Type B pancreatic cell (in vitro differentiated cells): Measurements from ENCODE around the gene TBX21. TPM values are rescaled to one million over a fixed set of nuclear protein-coding genes. Genes with fewer than 3 reads are reported as not detected.
"Not testable (repeated sequence)": the region's sequence is repeated elsewhere in the genome, so short reads cannot be mapped to it uniquely, and the experiment has no call there.

ENCODE experiments used
- DNase-seq: peaks from one replicate; pipeline ENCODE4 v3.0.0; 2021; ENCODE audit warnings: mixed read lengths; ENCODE audit not compliant: unreplicated experiment; ENCODE audit errors: extremely low spot score
- H3K27ac Mint-ChIP-seq: 2 replicates; pipeline ENCODE4 v1.8.0; 2021; ENCODE audit warnings: mild to moderate bottlenecking, mixed read lengths
- H3K27me3 Mint-ChIP-seq: 2 replicates; pipeline ENCODE4 v1.8.0; 2021; ENCODE audit warnings: mixed read lengths
- H3K36me3 Mint-ChIP-seq: 2 replicates; pipeline ENCODE4 v1.8.0; 2021; ENCODE audit warnings: mixed read lengths
- H3K4me1 Mint-ChIP-seq: one replicate; pipeline ENCODE4 v1.8.0; 2021; ENCODE audit warnings: mixed read lengths; ENCODE audit not compliant: unreplicated experiment
- H3K4me3 Mint-ChIP-seq: 2 replicates; pipeline ENCODE4 v1.8.0; 2021; ENCODE audit warnings: mild to moderate bottlenecking, mixed read lengths
- H3K9me3 Mint-ChIP-seq: 2 replicates; pipeline ENCODE4 v1.8.0; 2021; ENCODE audit warnings: mixed read lengths
- total RNA-seq: library from RNA; stranded (reverse); gene quantifications from 2 replicates; pipeline ENCODE4 v1.2.1, GENCODE V29; 2021; ENCODE audit warnings: low replicate concordance
- TF ChIP-seq, protein P1 (sequence below): fragments of 200-600 bp; sonication (generic); conservative IDR thresholded peaks from 2 replicates; pipeline ENCODE4 v1.5.0; 2021; ENCODE audit warnings: antibody characterized with exemption, mild to moderate bottlenecking

TBX21 gene
- total RNA-seq, 1 donor from 2014 or later: not detected

DNA sequence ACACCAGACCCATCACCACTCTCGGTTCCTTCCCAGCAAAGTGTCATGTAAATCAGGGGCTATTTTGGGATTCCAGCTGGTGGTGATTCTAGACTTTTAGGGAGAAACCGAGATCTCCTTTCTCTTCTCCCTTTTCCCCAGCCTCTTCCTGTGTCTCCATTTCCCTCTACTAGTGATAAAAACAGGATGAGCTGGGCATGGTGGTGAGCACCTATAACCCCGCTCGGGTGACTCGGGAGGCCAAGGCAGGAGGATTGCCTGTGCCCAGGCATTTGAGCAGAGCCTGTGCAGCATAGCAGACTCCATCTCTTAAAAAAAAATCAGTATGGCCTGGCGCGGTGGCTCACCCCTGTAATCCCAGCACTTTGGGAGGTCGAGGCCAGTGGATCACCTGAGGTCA, 6.1 kb downstream of the TBX21 start:
- Mint-ChIP-seq H3K36me3 (no peaks in the 10 kb centered on the region), H3K9me3 (no peaks in the 10 kb centered on the region), H3K4me1 (peaks cover under 1% of the 10 kb centered on the region), H3K4me3 (no peak overlapping the region), H3K27me3 (peaks cover 78% of the 10 kb centered on the region), H3K27ac (no peak overlapping the region)
- peak; percentile 48 for DNase-seq
- TF ChIP-seq, protein P1, sequence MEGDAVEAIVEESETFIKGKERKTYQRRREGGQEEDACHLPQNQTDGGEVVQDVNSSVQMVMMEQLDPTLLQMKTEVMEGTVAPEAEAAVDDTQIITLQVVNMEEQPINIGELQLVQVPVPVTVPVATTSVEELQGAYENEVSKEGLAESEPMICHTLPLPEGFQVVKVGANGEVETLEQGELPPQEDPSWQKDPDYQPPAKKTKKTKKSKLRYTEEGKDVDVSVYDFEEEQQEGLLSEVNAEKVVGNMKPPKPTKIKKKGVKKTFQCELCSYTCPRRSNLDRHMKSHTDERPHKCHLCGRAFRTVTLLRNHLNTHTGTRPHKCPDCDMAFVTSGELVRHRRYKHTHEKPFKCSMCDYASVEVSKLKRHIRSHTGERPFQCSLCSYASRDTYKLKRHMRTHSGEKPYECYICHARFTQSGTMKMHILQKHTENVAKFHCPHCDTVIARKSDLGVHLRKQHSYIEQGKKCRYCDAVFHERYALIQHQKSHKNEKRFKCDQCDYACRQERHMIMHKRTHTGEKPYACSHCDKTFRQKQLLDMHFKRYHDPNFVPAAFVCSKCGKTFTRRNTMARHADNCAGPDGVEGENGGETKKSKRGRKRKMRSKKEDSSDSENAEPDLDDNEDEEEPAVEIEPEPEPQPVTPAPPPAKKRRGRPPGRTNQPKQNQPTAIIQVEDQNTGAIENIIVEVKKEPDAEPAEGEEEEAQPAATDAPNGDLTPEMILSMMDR: no peak

DNA sequence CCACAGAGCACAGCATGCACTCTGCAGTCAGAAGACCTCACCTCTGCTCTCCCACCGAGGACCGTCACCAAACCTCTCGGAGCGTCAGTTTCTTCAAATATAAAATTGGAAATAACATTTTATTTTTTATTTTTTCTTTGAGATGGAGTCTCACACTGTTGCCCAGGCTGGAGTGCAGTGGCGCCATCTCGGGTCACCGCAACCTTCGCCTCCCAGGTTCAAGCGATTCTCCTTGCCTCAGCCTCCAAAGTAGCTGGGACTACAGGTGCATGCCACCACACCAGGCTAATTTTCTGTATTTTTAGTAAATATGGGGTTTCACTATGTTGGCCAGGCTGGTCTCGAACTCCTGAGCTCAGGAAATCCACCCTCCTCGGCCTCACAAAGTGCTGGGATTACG, 6.9 kb downstream of the TBX21 start:
- peaks cover 76% of the 10 kb centered on the region for H3K27me3 Mint-ChIP-seq
- DNase-seq: peak; percentile 11
- not testable (repeated sequence) for H3K4me1 Mint-ChIP-seq, H3K36me3 Mint-ChIP-seq, H3K9me3 Mint-ChIP-seq, H3K4me3 Mint-ChIP-seq, H3K27ac Mint-ChIP-seq

DNA sequence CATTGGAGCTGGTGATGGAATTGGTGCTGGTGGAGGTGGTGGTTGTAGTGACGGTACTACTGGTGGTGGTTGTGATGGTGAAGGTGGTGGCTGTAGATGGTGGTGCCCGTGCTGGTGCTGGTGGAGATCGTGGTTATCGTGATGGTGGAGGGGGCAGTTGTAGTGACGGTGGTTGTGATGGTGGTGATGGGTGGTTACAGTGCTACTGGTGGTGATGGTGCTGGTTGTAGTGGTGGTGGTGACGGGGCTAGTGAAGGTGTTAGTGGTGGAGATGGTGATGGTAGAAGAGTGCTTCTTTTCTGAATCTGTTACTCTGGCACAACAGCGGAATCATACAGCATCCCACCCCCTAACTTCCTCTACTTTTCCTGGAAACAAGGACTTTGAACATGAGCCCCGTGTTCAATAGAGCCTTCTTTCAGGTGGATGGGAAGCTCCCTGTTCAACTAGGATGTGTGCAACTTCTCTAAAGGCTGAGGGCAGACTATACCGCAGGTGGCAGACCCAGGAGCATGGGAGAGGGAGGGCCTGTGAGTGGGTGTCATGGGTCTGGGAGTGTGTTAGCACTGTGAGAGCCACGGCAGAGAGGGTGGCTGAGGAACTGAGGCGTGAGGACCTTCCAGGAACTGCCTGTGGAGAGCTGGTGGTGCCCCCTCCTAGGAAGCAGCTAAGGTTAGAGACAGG, 8.2 kb downstream of the TBX21 start:
- no peaks in the 10 kb centered on the region for H3K4me1 Mint-ChIP-seq
- no peaks in the 10 kb centered on the region for H3K9me3 Mint-ChIP-seq
- no peak overlapping the region for H3K27ac Mint-ChIP-seq
- H3K27me3 Mint-ChIP-seq: peaks cover 76% of the 10 kb centered on the region
- no peak overlapping the region for H3K4me3 Mint-ChIP-seq
- H3K36me3 Mint-ChIP-seq: no peaks in the 10 kb centered on the region
- peak; percentile 34 for DNase-seq
- TF ChIP-seq, protein P1: no peak

DNA sequence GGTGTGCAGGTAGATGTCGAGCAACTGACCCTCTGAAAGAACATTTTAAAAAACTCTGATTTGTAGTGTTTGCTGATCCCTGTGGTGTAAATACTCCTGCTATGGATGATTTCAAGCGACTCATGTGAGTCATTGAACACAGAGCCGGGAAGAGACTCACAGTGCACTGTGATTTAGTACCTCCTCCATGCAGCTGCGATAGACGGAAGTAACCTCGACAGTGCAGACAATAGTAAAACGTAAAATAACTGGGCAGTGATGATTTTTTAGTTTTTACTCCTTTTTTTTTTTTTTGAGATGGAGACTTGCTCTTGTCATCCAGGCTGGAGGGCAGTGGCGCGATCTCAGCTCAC, 8.7 kb downstream of the TBX21 start:
- Mint-ChIP-seq H3K9me3 (no peaks in the 10 kb centered on the region), H3K4me1 (no peaks in the 10 kb centered on the region), H3K36me3 (no peaks in the 10 kb centered on the region), H3K27ac (no peak overlapping the region), H3K27me3 (peaks cover 73% of the 10 kb centered on the region), H3K4me3 (no peak overlapping the region)
- TF ChIP-seq, protein P1: no peak
- DNase-seq: no peak

DNA sequence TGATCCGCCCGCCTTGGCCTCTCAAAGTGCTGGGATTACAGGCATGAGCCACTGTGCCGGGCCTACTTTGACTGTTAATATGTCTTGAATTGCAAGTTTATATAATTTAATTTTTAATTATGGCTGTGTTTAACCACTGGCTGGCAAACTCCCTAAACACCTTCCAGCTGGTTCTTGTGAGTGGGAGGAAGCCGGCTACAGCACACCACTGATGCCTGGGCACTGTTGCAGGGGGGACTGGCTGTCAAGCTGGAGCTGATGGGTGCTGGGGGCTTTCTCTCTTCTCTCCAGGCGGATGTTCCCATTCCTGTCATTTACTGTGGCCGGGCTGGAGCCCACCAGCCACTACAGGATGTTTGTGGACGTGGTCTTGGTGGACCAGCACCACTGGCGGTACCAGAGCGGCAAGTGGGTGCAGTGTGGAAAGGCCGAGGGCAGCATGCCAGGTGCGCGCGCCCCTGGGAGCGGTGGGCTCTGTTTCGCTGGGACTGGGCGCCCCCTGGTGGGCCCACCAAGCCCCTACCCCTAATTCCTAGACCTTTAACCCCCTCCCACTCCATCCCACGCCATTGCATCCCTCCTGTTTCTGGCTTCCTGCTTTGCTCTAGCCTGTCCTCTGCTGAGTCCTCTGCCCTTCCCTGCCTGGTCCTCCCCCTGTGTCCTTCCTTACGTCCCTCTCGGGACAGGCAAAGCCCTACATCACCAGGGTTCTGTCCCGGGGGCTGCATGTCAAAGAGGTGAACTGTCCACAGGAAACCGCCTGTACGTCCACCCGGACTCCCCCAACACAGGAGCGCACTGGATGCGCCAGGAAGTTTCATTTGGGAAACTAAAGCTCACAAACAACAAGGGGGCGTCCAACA, 9.5 kb downstream of the TBX21 start:
- H3K27ac Mint-ChIP-seq: no peak overlapping the region
- no peak overlapping the region for H3K4me3 Mint-ChIP-seq
- no peaks in the 10 kb centered on the region for H3K36me3 Mint-ChIP-seq
- TF ChIP-seq, protein P1: peak; percentile 88
- H3K27me3 Mint-ChIP-seq: peaks cover 71% of the 10 kb centered on the region
- no peaks in the 10 kb centered on the region for H3K9me3 Mint-ChIP-seq
- DNase-seq: peak; percentile 66
- H3K4me1 Mint-ChIP-seq: no peaks in the 10 kb centered on the region
